Forelimb muscle (tissue), 1 donor: ENCODE data around the gene NANS. TPM values are rescaled to one million over a fixed set of nuclear protein-coding genes. Genes with fewer than 3 reads are reported as not detected.

Source experiments
- polyA plus RNA-seq: library from polyadenylated mRNA; unstranded; fragments of 120-200 nt; gene quantifications from one replicate; pipeline ENCODE4 v1.2.1, GENCODE V29; 2013; ENCODE audit not compliant: insufficient read length

The NANS gene
- polyA plus RNA-seq, 1 donor, result 32.2 TPM

Other genes starting within 250 kb of the NANS start
- not detected for gene FOXE1, start 203.5 kb upstream of the NANS start, polyA plus RNA-seq
- 9.2 TPM for gene TRMO, start 134.2 kb upstream of the NANS start, polyA plus RNA-seq
- gene HEMGN, start 118.6 kb upstream of the NANS start, polyA plus RNA-seq, result 3.5 TPM
- 123 TPM for gene ANP32B, start 73.4 kb upstream of the NANS start, polyA plus RNA-seq
- 1.0 TPM for gene TRIM14, start 62.5 kb downstream of the NANS start, polyA plus RNA-seq
- gene CORO2A, start 135.9 kb downstream of the NANS start, polyA plus RNA-seq, result 0.32 TPM
- 2.2 TPM for gene TBC1D2, start 198.9 kb downstream of the NANS start, polyA plus RNA-seq